ENCODE measurements around the gene PTGER3.
"Not testable (repeated sequence)": the region's sequence is repeated elsewhere in the genome, so short reads cannot be mapped to it uniquely, and the experiment has no call there.

The PTGER3 gene

DNA sequence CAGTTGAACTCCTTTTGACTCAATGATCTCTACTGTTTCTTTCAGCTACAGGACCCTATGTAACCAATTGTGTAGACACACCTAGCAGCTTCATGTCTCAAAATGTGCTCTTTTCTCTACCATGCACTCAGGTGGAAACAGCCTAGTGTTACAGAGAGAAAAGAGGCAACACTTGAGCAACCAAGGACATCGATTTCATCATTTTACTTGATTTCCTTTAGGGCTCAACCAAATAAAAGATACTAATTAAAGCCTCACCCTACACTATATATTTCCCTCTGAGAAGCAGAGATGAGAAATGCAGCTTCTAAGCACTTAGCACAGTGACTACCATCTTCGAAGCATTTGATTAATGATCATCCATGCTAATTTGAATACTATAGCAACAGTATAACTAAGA lies 55.1 kb downstream of the PTGER3 start:
- Histone ChIP-seq H3K36me3 (no peaks in the 10 kb centered on the region), H3K27ac (no peak overlapping the region), H3K9me3 (no peaks in the 10 kb centered on the region), H3K27me3 (no peaks in the 10 kb centered on the region), H3K4me3 (ENCODE audit: low read depth in 1 of 2, low read length in 1 of 2) (no peak overlapping the region), H3K4me1 (ENCODE audit: control insufficient read depth in 1 of 2, insufficient read depth in 1 of 2, low read depth in 1 of 2, low read length in 1 of 2) (no peaks in the 10 kb centered on the region)
- TF ChIP-seq CTCF (IDR thresholded peaks at IDR 0.05): no peak

- H3K36me3 ChIP-seq: no peaks in the 10 kb centered on the region
- no peak for TF ChIP-seq CTCF (IDR thresholded peaks at IDR 0.05)
- no peak overlapping the region for H3K27ac ChIP-seq
- no peaks in the 10 kb centered on the region for H3K27me3 ChIP-seq
- H3K4me1 ChIP-seq (ENCODE audit: control insufficient read depth in 1 of 2, insufficient read depth in 1 of 2, low read depth in 1 of 2, low read length in 1 of 2): no peaks in the 10 kb centered on the region
- H3K9me3 ChIP-seq: no peaks in the 10 kb centered on the region
- no peak overlapping the region for H3K4me3 ChIP-seq (ENCODE audit: low read depth in 1 of 2, low read length in 1 of 2)
These were observed 57.0 kb downstream of the PTGER3 start for GRCh38 chr1:70990469-70991253.

DNA sequence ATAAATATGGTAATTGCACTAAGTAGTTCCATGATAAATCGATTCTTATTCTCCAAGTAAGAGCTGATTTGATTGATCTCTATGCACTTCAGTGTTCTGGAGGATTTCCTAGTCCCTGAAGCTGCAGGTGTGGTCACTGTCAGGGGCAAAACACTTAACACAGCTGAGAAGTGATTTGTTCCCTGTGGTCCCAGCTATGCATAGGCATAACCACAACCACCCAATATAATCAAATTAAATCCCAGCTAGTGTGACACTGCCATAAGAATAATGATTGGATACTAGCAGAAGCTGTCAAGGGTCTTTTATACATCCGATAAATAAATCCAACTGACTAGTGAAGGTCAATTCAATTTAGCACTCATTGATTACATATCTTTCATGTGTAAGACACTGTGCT lies 60.1 kb downstream of the PTGER3 start:
- no peak overlapping the region for H3K4me3 ChIP-seq (ENCODE audit: low read depth in 1 of 2, low read length in 1 of 2)
- no peak overlapping the region for H3K27ac ChIP-seq
- TF ChIP-seq CTCF (IDR thresholded peaks at IDR 0.05): no peak

GRCh38 chr1:70985776-70986225 lies 61.8 kb downstream of the PTGER3 start:
- not testable (repeated sequence) for H3K27me3 ChIP-seq; H3K9me3 ChIP-seq; H3K4me1 ChIP-seq (ENCODE audit: control insufficient read depth in 1 of 2, insufficient read depth in 1 of 2, low read depth in 1 of 2, low read length in 1 of 2); H3K27ac ChIP-seq; H3K4me3 ChIP-seq (ENCODE audit: low read depth in 1 of 2, low read length in 1 of 2); H3K36me3 ChIP-seq

More for the DNA sequence above, 60.1 kb downstream of the PTGER3 start:
- no peaks in the 10 kb centered on the region for H3K36me3 ChIP-seq
- H3K4me1 ChIP-seq (ENCODE audit: control insufficient read depth in 1 of 2, insufficient read depth in 1 of 2, low read depth in 1 of 2, low read length in 1 of 2): no peaks in the 10 kb centered on the region
- H3K27me3 ChIP-seq: no peaks in the 10 kb centered on the region
- H3K9me3 ChIP-seq: no peaks in the 10 kb centered on the region

DNA sequence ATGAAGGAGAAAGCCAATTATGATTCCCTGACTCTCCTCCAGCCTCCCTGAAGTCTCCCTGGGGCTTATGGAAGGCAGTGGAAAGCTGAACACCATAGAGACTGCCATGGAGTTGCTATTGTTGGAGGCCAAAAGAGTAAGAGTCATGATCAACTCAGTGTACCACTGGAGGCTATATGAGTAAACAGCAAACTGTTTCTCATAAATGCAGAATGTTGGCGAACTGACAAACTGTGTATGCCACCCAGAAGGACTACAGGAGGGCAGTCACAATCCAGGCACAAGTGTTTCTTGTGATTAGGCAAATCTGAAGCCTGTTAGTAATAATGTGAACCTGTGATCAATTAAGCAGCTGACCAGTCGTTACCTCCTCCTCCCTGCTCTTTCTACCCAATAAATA lies 62.3 kb downstream of the PTGER3 start:
- H3K9me3 ChIP-seq; H3K4me3 ChIP-seq (ENCODE audit: low read depth in 1 of 2, low read length in 1 of 2); H3K27me3 ChIP-seq; H3K27ac ChIP-seq; H3K36me3 ChIP-seq; H3K4me1 ChIP-seq (ENCODE audit: control insufficient read depth in 1 of 2, insufficient read depth in 1 of 2, low read depth in 1 of 2, low read length in 1 of 2): not testable (repeated sequence)

DNA sequence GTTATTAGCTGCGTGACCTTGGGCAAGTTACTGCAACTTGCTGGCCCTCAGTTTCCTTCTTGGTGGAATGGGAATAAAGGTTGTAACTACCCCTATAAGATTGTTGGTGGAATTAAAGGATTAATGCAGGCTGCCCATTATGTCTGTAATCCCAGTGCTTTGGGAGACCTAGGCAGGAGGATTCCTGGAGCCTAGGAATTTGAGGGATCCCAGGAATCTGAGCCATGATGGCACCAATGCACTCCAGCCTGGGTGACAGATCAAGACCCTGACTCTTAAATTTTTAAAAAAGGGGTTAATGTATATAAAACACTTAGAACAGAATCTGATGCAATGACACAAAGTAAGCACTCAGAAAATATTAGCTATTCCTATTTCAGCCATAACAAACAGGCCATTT lies 67.3 kb downstream of the PTGER3 start:
- no peak for TF ChIP-seq CTCF (IDR thresholded peaks at IDR 0.05)
- no peak overlapping the region for H3K4me3 ChIP-seq (ENCODE audit: low read depth in 1 of 2, low read length in 1 of 2)
- no peaks in the 10 kb centered on the region for H3K27me3 ChIP-seq
- no peaks in the 10 kb centered on the region for H3K9me3 ChIP-seq
- no peak overlapping the region for H3K27ac ChIP-seq
- H3K4me1 ChIP-seq (ENCODE audit: control insufficient read depth in 1 of 2, insufficient read depth in 1 of 2, low read depth in 1 of 2, low read length in 1 of 2): no peaks in the 10 kb centered on the region
- H3K36me3 ChIP-seq: no peaks in the 10 kb centered on the region

Data from neutrophil (primary cell).